Occipital lobe (tissue), 2 donors: Measurements from ENCODE around the gene CNTNAP2. TPM values are rescaled to one million over a fixed set of nuclear protein-coding genes. Genes with fewer than 3 reads are reported as not detected.
"Not testable (repeated sequence)": the region's sequence is repeated elsewhere in the genome, so short reads cannot be mapped to it uniquely, and the experiment has no call there.

Experiments
- DNase-seq: peaks from one replicate; lab custom pipeline; 2025; lab: John Stamatoyannopoulos, UW
- total RNA-seq: library from RNA; depleted of rRNA; stranded (reverse); fragments of >200 nt; gene quantifications from one replicate; pipeline ENCODE4 v1.2.3, GENCODE V29; 2014

The CNTNAP2 gene
- total RNA-seq, 1 donor from 2014 or later = 37.3 TPM

DNA sequence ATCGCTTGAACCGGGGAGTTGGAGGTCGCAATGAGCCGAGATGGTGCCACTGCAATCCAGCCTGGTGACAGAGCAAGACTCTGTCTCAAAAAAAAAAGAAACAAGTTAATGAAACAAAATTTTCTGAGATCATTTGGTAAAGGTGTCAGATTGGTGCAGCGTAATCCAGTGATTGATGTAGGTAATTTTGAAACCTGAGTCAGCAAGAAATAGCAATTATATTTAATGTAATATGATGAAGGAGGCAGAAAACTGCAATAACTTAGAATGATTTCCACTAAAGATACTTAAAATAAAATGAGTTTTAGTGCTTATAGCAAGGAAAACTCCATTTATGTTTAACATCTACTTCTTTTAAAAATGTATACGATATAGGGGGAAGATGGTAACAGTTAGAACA lies 1424.1 kb downstream of the CNTNAP2 start:
- no peak for DNase-seq

DNA sequence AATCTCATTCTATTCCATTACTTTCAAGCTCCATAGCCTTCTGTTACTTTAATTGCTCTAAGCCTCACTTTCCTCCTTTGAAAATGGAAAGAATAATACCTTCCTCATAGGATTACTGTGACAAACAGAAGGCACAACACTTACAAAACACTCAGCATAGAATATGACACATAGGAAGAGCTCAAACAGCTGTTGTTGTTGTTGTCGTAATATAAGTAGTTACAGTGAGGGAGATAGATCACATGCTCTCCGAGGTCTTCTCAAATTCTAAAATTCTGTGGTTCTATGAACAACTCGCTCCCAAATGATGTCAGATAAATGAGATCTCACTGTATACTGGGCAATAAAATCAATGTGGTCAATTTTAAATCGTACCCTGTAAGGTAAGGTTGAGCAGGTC lies 1424.7 kb downstream of the CNTNAP2 start:
- no peak for DNase-seq

DNA sequence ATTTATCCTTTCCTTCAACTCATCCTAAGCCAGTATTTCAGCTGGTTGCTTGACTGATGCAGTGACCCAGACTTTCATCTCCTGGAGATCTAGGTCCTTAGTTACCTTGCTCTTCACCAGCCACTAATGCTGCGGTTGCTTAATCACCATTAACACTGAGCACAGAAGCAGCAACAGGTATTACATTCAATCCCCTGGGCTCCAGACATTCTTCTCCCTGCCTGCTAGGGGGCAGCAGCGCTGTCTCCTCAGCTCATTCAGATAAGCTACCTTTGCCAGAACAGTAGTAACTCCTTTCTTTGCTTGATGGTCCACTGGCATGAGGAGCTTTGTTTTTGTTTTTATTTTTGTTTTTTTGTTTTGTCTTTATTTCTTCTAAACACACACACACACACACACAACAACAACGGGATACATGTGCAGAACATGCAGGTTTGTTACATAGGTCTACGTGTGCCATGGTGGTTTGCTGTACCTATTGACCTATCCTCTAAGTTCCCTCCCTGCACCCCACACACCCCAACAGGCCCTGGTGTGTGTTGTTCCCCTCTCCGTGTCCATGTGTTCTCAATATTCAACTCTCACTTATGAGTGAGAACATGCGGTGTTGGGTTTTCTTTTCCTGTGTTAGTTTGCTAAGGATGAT lies 1430.8 kb downstream of the CNTNAP2 start:
- no peak for DNase-seq

DNA sequence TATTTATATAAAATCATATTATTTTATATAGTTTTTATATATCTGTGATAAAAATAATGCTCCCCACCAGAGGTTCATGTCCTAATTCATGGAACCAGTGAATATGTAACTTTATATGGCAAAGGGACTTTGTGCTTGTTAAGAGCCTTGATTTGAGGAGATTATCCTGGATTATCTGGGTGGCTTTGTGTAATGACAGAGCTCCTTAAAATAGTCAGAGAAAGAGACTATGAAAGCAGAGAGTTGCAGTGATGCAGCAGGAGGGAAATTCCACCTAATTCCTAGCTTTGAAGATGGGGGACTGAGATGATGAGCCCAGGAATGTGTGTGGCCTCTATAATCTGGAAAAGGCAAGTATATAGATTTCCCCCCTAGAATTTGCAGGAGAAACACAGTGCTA lies 1439.7 kb downstream of the CNTNAP2 start:
- DNase-seq = no peak

DNA sequence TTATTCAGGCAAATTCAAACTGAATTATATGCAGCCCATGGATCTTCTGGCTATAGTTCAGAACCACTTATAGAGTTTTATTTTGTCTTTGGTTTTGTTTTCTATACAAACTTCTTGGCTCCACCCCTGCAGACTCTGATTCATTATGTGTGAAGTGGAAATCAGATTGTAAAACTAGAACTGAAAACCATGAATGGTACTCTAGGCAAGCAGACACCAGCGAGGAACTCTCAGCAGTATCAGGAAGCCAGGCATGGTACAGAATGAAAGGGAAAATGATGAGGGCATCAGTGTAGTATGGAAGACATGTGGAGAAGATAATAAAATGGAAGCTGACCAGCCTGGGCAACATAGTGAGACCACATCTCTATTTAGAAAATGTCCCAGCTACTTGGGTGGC lies 1447.1 kb downstream of the CNTNAP2 start:
- no peak for DNase-seq

DNA sequence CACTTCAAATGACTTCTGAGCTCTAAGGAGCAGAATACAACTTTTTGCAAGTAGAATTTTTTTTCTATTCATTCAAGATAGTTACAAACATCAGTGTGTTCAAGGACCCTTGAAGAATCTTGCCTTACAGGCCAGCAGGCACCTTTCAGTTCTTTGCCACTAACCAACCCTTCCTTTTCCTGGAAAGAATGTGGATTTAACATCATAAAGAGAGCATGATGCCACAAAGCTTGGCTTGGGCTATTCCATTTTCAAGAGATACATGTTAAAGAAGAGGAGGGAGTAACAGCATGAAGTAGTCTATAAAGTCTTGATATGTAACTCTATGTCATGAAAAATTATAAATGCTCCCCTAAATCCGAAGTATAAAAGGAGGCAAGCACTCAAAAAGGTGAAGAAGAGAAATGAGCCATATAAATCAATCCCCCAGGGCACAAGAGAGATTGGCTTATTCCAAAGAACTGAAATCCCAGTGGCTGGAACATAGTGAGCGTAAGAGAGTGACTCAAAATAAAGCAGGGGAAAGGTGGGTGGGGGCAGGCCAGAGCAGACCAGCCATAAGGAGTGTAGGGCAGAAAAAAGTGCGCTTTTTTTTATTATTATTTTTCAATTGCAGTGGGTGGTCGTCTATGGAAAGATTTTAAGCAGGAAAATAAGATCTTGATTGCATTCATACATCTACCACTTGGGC lies 1448.3 kb downstream of the CNTNAP2 start:
- no peak for DNase-seq

DNA sequence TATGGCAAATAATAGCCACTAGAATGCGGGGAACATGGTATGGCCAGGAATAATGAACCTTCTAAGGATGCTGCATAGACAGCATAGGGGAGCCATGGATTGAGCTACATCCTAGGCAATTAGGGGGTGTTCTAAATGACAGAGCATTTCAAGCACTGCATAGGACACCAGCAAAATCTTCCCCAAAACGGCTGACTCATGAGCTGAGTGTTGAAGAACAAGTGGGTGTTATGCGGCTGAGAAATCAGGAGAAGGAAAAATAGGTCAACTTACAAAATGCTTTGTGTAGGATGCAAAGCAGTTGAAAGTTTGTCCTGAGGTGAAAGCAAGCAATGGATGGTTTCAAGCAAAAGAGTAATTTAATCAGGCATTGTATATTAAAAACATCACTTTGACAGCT lies 1450.4 kb downstream of the CNTNAP2 start:
- DNase-seq = peak; percentile 37

DNA sequence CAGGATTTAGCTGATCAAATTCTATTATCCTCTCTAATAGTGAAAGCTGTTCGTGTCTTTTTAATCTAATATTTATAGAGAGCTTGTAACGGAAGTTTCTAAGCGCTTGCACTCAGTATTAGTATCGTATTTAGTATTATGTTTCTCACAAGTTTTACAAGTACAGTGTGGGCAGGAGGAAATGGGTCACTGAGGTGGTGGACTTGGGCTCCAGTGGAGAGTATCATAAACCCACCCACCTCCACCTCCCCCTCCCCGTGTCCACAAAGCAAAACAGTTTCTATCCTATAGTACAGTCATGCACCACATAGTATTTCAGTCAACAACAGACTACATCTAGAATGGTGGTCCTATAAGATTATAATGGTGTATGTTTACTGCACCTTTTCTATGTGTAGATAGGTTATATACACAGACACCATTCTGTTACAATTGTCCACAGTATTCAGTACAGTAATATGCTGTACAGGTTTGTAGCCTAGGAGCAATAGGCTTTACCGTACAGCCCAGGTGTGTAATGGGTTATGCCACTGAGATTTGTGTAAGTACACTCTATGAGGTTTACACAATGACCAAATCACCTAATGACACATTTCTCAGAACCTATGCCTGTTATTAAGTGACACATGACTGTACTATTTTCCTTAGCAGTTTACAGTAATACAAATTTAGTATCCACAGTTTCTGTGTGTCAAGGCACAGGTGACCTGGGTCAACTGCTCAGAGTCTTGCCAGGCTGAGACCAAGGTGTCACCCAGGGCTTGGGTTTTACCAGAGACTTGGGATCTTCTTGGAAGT lies 1452.7 kb downstream of the CNTNAP2 start:
- no peak for DNase-seq

DNA sequence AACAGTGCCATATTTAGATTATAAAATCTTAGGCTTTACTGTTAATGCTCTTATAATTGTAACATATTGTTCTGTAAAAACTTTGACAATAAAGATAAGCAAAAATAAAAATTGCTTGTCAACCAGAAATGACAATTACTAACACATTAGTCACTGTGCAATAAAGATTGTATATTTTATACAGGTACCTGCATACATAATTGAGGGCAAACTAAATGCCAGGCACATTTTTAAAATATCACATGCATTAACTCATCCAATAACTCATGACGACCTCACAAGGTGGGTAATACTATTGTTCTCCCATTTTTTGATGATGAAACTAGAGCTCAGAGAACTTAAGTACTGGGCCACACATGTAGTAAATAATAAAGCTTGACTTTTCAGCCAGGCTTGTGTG lies 1453.8 kb downstream of the CNTNAP2 start:
- DNase-seq = no peak

DNA sequence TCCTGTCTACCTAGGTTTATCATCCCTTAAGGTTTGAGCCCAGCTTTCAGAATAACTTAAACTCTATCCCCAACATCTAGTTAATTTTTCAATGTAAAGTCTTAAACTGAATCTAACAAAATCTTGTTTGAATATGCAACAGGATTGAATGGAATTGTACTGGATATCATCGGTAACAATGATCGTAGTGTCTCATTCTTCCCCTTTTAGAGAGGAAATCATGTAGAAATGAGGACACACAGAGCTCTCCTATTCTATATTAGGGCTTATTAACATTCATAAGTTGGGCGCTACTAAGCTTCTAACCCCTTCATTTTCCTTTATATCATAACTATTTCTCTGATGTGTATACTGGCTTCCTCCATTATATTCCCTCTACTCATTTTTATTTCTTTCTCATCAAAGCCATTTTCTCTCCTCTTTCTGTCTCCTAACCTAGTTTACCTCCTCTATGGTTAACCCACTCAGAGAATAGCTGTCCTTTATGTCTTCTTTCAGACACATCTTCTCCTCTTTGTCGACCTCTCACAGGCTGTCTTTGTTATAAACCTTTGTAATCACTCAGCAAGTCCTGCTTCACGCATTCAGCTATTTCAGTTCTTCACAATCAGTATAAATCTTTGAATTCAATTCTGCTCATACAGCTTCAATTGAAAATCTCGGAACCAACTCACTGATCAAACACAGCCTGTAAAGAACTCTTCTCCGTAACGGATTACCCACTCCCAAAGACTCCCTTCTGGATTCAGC lies 1455.0 kb downstream of the CNTNAP2 start:
- DNase-seq = no peak

DNA sequence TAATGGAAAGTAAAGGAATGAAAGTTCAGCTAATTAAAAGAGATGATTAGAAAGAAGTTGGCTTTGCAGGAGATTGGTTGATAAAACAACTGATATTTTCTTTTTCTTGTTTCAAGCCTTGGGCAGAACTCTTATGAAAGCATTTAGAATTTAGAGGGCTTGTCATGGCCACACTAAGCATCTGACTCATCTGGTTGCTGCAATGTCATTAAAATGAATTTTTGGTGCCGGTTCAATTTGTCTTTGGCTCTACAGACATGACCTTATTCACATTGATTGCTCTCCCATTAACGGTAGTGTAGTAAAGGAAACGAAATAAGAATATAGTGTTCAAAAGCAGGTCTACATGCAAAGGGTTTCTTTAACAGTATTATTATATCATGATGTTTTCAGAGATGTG lies 1461.6 kb downstream of the CNTNAP2 start:
- DNase-seq = no peak

DNA sequence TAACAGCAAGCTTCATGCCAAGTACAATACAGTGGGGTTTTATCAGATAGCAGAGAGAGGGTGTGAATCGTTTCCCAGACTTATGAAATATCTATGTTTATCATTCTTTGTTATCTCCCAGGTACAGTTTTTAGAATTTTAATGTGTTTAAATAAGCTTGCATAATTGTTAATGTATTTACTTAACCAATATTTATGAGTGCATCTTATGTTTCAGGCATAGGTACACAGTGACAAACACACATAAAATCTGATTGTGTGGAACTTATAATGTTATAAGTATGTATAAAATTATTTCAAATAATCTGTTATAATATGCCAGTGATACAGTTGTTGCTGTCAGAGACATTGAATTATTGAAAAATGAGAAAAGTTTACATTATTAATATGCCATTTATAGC lies 1462.5 kb downstream of the CNTNAP2 start:
- no peak for DNase-seq

DNA sequence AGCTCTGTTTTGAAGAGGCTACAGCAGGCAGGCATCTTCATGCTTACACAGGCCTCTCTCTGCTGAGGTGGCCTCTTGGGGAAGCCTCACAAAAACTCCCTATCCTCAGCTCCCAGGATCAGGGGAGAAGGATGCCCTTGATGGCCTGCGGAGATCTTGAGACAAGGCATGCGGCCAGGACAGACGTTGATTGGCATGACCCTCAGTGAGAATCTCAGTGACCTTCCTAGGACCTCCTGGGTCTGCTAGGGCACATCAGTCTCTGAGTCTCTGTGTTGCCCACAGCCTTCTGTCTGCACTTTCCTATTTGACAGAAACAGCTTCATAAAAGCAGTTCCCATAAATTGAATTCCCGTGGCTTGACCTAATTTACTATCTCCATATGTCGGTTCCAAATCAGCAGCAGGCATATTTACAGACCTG lies 1468.2 kb downstream of the CNTNAP2 start:
- DNase-seq = no peak

DNA sequence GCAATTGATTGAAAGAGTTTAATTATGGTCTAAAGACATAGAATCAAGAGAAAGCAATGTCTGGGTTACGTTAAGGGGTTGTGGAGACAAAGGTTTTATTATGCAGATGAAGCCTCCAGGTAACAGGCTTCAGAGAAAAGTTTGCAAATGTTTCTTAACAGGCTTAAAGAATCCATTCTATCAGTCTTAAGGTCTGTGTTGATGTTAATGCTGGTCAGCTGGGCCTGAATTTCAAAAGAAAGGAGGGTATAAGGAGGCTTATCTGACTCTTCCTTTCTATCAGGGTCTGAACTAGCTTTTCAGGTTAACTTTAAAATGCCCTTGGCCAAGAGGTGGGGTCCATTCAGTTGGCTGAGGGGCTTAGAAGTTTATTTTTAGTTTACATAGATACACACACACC lies 1469.5 kb downstream of the CNTNAP2 start:
- no peak for DNase-seq

DNA sequence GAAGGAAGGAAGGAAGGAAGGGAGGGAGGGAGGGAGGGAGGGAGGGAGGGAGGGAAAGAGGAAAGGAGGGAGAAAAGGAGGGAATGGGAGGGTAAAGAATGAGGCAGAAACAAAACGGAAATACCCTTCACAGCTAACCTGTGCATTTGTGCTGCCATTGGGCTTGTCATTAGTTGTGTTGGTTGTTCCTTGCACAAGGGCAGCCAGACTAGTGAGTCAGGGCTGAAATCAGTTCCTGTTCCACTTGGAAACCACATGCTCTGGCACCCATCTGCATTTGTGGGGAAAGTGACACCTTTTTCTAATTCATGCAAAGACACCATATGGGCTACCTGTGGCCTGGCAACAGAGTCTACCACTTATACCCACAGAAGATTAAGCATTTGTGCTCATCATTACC lies 1469.9 kb downstream of the CNTNAP2 start:
- no peak for DNase-seq

DNA sequence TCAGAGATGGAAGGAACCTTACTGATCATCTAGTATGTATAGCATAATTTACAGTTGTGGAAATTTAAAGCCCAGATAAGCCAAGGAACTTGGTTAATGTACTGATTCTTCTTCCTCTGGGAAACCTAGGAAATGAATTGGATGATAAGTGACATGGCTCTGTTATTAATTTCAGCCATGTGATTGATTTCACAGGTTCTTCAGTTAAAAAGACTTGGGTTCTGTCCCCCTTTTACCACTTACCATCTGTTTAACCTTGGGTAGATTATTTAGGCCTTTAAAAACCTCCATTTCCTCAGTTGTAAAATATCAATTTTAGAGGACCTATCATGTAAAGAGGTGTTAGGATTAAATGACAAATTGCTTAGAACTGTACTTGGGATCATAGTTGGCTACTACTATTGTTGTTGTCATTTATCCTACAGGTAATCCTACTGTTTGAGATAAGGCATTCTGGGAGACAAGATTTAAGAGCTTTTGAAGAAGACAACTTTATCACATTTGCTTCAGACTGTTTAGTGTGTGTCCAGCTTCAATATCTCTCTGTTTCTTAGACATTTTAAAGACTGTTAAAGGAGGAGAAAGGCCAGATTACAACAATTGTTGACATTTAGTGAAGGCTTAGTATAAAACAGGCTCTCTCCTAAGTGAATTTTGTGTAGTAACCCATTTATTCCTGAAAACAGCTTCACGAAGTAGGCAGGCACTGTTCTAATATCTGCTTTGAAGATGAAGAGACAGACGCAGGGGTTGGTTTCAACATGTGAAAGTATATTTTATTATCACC lies 1476.9 kb downstream of the CNTNAP2 start:
- DNase-seq = no peak

DNA sequence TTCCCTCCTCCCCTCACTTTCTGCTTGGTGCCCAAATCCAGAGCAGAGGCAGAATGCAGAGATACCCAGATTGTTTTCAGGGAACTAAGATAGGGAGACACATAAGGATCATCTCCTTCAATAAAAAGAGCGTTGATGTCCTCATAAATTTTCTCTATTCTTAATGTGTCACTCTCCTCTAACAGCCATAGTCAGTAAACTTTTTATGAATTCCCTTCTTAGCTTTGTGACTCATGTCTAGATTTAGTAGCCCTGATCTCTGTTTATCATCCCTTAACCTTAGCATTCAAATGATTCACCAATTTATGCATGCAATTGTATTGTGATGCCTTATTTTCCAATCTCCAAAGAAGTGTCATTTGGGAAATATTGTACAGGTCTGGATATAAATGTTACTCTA lies 1478.4 kb downstream of the CNTNAP2 start:
- DNase-seq = no peak

DNA sequence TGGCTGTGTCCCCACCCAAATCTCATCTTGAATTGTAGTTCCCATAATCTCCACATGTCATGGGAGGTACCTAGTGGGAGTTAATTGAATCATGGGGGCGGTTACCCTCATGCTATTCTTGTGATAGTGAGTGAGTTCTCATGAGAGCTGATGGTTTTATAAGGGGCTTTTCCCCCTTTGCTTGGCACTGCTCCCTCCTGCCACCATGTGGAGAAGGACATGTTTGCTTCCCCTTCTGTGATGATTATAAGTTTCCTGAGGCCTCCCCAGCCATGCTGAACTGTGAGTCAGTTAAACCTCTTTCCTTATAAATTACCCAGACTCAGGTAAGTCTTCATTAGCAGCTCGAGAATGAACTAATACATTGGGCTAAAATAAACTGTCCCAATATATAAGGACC lies 1482.1 kb downstream of the CNTNAP2 start:
- not testable (repeated sequence) for DNase-seq

DNA sequence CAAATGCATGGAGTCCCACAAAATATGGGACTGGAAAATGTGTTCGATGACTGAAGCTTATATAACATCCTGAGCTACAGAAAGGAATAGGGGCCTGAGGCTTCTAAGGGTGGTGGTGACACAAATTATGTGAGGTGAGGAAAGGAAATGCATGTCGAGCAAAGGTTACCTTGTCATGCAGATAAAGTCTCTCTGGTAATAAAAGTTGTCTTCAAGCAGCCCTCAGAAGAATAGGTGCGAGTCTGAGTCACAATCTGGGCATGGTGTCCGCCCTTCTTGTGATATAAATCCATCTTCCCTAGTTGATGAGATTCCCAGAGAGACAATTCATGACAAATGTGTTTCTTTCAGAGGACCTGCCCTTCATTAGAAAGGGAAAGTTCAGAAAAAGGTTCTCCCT lies 1488.7 kb downstream of the CNTNAP2 start:
- no peak for DNase-seq

DNA sequence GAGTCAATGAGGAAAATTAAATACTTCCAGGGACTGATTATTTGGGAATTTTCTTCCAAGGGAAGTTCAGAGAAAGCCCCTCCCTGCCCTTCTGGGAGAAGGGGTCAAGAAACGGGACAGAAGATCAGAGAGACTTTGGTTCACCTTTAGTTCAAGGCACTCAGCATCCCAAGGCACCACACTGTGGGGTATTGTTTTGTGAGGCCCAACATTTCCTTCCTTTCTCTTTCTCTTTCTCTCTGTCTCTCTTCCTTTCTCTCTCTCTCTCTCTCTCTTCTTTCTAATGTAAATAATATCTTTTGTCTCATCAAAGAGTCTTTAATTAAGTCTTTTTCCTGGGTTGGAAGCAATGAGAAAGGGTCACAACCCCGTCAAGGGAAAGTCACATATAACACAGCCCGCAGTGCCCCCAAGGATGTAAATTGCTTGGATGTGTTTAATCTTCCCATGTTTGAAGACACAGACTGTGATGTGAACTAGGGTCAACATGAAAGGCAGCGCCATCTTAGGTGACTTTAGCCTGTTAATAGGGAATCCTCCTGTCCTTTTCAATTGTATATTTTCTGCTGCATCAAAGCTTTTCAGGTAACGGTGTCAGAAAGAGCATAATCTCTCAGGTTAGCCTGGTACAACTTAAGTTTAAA lies 1490.7 kb downstream of the CNTNAP2 start:
- no peak for DNase-seq

DNA sequence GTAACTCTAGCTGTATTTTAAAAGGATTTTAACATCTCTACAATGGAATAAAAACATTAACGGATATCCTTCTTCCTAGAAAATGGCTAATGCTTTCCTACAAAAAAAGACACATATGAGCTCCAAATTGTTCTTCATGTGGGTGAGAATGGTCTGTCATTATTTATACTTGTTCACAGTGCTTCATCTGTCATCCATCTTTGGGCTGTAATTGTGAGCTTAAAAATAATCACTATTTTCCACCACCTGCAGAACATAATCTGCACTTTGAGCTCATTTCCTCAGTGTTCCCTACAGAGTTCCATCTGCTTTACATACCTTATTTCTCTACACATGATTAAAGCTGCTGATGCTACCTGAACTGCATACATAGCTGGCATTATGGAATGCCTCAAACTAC lies 1494.8 kb downstream of the CNTNAP2 start:
- DNase-seq = no peak
